Raji (cell line): Measurements from ENCODE around the gene H19.

ENCODE experiments used
- POLR2A ChIP-seq: IDR thresholded peaks from 2 replicates; pipeline ENCODE4 v1.6.1; 2011; ENCODE audit warnings: low read depth, low read length, control low read depth; ENCODE audit not compliant: insufficient read depth

The H19 gene

DNA sequence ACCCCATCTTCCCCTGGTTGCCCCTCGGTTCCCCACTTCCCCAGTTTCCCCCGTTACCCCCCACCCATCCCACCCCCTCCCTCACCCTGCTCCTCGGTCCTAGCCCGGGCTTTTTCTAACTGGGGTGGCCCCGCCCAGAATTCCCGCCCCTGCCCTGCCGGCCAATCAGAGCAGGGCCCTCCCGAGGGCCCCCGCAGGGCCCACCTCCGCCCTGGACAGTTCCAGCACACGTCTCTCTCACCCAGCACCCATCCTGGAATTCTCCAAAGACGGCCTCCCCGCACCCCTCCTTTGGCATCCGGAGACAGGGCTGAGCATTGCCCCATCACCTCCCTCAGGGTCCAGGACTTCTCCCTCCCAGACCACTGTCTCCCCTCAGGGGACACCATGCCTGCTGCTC lies at the start of gene H19:
Gene H19 (minus strand): TSS at position 88 of the 400 bp plus-strand sequence.
- TF ChIP-seq POLR2A: no peak

DNA sequence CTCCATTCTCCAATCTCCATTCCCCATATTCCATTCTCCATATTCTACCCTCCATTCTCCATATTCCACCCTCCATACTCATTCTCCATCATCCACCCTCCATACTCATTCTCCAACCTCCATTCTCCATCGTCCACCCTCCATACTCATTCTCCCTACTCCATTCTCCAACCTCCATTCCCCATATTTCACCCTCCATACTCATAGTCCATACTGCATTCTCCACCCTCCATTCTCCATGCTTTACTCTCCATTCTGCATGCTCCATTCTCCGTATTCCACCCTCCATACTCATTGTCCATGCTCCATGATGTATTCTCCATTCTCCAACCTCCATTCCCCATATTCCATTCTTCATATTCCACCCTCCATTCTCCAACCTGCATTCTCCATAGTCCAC lies 44.3 kb upstream of the H19 start:
- no peak for TF ChIP-seq POLR2A

DNA sequence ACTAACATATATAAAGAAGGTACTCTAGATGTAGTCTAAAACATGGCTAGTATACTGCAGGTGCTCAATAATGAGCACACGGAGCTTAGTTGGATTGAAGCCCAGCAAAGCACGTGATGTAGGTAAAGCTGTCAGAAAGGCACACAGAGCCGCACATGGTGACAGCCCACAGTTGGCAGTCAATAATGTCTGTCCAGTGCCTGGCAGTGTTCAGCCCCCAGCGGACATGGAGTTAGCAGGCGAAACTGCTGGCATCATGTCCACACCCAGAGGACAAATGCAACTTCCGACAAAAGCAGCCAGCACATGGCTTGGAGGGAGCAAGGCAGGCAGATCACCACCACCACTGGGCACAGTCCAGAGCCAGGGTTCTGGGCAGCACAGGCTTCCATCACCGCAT lies 43.5 kb upstream of the H19 start:
- no peak for TF ChIP-seq POLR2A

DNA sequence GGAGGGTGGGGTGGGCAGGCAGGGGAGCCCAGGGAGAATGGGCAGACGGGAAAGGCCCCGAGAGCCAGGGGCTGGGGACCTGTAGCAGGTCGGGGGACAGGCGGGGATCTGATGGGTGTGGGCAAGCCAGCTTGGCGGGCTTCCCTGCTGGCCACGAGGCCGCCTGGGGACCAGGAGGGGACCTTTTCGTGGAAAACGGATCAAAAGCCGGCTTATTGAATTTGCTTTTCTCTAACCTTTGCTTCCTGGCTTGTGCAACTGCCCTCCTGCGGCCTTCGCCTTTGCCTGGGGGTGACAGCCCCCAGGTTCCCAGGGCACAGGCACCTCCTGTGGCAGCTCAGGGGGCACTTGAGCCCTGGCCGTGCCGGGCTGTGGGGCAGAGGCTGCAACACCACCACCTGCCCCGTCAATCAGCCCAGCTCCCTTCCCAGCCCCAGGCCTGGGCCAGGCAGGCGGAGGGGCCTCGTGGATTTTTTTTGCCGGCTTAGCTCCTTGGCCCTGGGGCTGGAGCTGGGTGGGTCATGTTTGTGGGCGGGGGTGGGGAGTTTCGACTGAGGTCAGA lies 41.6 kb upstream of the H19 start:
- no peak for TF ChIP-seq POLR2A

DNA sequence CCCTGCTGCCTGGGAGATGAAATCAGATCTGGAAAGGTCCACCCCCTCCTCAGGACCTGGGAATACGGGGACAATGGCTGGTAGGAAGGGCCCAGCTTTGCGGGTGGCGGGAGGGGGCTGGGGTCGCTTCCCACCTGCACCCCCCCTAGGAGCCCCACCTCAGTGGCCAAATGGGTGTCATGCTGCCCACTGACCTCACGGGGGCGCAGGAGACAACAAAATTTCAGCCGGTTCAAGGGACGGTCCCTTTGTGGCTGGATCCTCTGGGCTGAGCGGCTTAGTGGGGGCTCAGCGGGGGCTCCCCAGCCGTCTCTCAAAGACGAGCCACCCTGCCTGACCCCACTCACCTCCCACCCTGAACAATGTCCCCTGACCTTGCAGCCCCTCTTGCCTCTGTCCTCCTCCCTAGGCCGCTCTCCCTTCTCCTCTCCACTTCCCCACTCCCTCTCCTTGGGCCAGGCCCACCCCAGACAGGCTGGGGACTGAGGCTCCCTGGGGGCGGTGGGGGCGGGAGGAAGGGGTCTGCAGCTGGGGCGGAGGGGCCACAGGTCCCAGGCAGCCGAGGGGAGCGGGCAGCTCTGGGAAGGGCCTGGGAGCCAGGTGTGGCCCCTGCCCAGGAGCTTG lies 39.3 kb upstream of the H19 start:
- TF ChIP-seq POLR2A: no peak

DNA sequence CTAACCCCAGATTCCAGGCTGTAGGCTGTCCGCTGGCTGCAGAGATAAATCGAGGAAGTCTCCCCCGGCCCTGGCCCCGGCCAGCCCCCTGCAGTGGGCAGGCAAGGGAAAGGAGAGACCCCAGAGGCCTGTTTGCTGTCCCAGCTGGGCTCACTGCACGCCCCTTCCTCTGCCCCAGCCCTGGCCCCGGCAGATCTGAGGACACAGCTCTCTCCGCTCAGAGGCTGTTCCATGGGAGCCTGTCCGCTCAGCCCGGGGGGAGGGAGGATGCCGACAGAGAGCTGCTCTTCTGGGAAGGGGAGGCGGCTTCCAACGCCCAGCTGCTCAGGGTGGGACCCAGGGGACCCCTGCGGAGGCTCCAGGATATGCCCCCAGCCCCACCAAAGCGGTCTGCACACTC lies 37.7 kb upstream of the H19 start:
- TF ChIP-seq POLR2A: no peak

DNA sequence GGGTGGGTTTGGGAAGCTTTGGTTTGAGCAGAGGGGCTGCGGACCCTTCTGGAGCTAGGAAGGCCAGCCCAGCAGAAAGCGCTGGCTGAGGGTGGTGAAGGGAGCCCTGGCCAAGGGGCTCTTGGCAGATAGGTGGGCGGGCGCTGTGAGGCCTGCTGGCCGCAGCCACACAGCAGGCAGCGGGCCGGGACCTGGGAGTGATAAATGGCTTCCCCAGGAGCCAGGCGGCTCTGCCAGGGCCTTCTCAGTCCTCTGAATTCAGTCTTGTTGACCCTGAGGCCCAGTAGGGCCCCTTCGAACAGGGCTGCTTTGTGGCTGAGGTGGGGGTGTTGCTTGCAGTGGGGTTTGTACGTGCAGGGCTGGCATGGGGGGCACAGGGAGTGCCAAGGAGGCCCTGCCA lies 33.4 kb upstream of the H19 start:
- TF ChIP-seq POLR2A: no peak

DNA sequence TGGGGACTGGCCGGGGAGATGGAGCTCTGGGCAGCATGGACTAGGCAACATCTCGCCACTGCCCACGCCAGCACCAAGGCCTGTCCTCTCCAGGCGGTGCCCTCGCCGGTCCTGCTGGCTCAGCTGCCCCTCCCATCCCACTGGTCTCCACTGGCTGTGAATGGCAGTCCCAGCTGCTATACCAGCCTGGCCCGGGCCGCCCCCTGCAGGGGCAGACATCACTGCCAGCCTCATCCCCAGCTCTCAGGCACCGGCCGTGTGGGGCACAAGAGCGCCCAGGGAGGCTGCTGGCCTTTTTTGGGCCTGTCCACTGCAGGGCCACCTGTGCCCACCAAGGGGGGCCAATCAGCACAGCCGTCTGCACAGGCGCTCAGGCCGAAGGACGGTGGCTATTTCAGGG lies 30.1 kb upstream of the H19 start:
- TF ChIP-seq POLR2A: no peak

DNA sequence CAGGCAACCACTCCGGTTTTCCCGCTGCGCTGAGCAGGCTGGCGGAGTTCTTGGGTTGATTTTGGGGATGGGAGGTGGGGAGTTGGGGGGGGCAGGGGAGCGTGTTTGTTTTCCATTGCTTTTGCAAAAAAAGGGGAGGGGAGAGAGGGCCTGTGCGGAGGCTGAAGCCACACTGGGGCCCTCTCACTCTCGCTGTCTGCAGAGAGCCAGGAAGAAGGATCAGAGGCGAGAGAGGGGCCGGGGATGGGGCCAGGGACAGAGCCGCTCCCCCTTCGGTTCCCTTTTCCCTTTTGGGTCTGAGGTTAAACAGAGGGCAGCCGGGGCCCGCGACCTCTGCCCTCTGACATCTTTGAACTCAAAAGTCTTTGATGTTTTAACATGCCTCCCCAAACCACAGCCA lies 17.4 kb upstream of the H19 start:
- no peak for TF ChIP-seq POLR2A

DNA sequence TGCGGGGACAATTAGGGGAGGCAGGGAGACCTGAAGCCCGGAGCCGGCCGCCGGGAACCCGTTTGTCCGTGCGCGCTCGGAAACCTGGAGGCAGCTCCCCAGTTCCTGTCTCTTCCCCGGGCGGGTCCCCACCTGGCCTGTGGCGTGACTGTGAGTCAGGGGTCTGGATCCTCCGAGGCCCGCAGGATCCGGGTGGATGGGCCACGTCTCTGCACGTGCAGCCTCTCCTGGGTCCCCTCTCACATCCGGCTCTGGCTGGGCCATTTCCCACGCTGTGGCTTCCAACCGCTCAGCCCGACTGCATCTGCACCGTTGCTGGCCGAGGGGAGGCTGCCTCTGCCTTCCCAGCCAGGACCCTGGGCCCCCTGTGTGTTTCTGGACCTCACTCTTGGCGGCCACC lies 14.8 kb upstream of the H19 start:
- TF ChIP-seq POLR2A: no peak

DNA sequence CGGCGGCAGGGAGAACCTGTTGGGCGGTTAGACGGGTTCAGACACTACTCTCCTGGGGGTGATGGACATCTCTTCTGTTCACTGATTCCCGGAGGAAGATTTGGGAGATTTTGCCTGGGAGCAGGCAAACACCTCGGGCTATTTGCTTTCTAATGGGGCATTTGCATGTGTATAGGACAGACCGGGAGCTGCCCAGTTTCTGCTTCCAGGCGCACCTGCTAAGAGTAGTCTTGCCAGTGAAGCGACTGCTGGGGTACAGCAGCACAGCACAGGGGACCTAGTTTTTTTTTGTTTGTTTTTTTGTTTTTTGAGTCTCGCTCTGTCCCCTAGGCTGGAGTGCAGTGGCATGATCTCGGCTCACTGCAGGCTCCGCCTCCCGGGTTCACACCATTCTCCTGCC lies 6.8 kb upstream of the H19 start:
- no peak for TF ChIP-seq POLR2A

DNA sequence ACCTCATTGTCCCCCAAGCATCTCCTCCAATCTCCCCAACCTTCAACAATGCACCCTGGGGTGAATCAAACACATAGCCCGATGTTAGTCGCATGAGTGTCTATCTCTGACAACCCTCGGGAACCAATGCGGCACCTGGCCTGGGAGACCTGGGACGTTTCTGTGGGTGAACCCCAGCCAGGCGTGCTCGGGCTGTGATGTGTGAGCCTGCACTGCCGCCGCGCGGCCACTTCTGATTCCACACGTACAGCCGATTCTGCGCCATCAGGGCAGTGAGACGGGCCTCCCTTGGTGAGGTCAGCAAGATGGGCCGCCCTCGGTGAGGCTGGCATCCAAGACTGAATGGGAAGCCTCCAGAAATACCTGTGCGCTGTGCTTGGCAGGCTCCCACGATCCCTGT lies 5.2 kb upstream of the H19 start:
- no peak for TF ChIP-seq POLR2A

DNA sequence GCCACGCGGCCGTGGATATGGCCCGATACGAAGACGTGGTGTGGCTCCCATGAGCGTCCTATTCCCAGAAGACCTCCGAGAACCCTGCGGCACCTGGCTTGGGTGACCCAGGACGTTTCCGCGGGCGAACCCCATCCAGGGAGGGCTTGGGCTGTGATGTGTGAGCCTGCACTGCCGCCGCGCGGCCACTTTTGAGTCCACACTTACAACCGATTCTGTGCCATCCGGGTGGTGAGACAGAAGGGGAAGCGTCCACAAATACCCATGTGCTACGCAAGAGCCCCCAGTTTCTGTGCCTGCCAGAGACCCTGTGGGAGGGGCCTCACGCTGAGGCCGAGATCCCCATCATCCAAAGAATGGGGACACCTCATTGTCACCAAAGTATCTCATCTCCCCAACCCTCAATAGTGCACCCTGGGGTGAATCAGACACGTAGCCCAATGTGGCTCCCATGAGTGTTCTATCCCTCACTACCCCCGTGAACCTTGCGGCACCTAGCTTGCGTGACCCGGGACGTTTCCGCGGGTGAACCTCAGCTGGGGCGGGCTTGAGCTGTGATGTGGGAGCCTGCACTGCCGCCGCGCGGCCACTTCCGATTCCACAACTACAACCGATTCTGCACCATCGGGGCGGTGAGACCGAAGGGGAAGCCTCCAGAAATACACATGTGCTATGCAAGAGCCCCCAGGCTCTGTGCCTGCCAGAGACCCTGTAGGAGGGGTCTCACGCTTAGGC lies 4.6 kb upstream of the H19 start:
- TF ChIP-seq POLR2A: no peak

DNA sequence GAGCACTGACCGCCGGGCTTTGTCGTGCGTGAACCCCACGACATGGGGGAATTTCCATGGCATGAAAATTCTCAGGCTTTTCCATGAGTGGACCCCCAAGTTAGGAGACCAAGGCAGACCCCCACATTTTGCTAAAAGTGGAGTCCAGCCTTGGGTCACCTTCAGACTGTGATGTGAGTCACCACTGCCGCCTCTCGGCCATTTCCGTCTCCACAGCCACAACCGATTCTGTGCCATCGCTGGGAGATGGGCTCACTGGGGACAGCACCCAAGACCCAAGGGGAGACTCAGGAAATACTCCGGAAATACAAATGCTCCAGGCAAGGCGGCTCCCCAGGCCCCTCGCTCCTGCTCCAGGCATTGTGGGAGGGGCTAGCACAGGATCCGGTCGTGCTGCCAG lies 1.2 kb upstream of the H19 start:
- no peak for TF ChIP-seq POLR2A

DNA sequence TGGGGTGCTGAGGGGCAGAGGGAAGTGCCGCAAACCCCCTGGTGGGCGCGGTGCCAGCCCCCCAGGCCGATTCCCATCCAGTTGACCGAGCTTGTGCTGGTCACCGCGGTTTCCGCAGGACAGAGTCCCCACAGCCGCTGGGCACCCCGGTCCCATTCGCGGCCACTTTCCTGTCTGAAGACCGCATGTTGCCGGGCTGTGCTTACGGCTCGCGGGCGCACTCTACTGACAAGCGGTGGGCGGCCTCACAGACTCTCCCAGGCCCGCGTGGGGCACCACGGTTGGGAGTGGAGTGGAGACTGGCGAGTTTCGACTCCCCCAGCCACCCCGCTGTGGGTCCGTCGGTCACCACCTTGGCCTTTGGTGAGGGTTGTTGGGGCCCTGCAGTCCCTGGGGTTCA lies 648 bp upstream of the H19 start:
- no peak for TF ChIP-seq POLR2A

DNA sequence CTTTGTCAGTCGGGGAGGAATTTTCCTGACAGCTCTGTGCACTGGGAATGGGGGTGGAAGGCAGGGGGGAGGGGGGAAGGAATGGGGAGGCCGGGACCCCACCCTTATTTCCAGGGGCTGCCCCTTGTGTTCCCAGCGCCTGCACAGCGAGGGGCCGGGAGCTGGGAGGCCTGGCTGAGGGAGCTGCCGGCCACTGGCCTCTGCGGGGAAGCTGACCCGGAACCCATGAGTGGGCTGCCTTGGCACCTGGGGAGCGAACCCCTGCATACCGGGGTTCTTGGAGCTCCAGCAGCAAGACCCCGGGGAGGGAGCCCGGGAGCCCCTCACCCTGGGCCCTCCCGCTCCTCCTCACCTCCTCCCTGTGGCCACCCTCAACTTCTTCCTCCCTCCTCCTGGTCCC lies 3.5 kb downstream of the H19 start:
- no peak for TF ChIP-seq POLR2A

DNA sequence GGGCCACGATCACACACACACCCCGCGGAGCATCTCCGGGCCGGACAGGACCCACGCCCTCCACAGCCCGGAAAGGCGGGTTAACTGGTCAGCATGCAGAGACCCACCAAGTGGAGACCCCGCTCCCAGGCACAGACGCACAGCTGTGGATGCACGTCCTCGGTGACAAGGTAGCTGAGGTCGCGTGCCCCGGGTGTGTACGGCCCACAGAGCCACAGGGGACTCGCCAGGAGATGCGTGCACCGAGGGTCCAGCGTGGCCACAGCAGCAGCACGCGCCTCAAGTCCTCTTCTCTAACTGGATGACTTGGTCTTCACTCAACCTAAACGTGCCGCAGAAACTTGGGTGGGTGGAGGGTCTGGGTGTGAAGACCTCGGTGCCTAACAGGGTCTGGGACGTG lies 5.5 kb downstream of the H19 start:
- TF ChIP-seq POLR2A: no peak

DNA sequence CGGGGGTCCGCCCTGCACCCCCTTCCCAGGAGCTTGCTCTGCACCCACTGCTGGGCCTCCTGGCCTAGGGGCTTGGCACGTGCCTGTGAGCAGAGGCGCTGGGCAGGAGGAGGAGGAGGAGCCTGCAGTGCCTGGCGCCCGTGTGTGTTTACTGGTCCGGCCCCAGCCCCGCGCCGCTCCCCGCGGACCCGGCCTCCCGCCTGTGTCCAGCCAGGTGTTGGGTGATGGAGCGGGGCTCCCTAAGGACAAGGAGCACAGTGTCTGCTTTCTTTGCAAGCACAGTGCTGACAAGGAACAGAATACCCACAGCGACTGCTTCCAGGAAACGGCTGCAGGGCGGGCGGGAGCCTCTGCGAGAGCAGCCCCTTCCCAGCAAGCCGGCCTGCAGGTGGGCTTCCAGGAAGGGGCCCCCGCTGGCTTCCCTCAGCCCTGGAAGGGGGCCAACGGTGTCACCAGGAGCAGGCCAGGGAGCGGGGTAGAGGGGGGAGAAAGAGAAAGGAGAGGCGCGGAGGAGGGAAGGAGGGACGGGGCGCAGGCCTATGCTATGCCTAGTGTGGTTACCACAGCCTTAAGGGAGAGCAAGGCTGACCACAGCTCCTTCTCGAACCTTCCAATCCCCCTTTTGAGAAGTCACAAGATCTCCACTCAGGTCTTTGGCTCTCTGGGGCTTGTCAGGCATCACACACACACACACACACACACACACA lies 6.6 kb downstream of the H19 start:
- no peak for TF ChIP-seq POLR2A
